Measurements from ENCODE around the gene WDR49. TPM values are rescaled to one million over a fixed set of nuclear protein-coding genes. Genes with fewer than 3 reads are reported as not detected.

Gene WDR49
- total RNA-seq, 2 experiments from 2014 or later: 0.42 to 1.1 TPM

DNA sequence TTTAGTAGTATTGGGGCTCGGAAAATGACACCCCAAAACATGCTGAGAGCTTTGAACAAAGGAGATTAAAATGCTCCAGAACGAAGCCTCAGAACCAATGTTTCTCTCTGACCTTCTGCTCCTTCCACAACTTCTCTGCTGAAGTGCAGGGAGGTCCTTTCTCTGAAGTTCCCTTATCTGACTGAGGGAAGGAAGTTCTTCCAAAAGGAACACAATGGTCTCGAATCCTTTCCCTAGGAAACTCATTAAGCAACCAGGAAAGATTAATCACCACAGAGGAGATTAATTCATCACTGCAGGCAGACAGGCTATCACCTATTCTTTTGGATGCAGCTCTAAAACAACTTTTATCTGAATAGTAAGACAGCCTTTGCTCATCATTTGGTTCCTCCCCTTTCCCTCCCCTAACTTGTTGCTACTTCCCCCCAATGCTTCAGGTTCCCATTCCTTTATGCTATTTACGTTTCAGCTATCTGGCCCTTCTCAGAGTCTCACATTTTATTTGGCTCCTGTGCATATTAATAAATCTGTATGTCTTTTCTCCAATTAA lies 18.2 kb upstream of the WDR49 start:
- intact Hi-C loops (cut with DNase I, micrococcal nuclease): no loop called here
- H3K36me3 Mint-ChIP-seq (ENCODE audit: low read depth): peaks cover 57% of the 10 kb centered on the region
- H3K4me1 Mint-ChIP-seq (ENCODE audit: low read depth): no peaks in the 10 kb centered on the region
- no peak overlapping the region for H3K4me3 ChIP-seq (ENCODE audit: low read length)
- H3K4me3 Mint-ChIP-seq: no peak overlapping the region
- ATAC-seq (ENCODE audit: poor library complexity) (no peak), DNase-seq (no peak)
- H3K27ac ChIP-seq (ENCODE audit: low read depth in 1 of 2, low read length in 2 of 2): no peak overlapping the region
- H3K27ac Mint-ChIP-seq: no peak overlapping the region
- H3K36me3 ChIP-seq (ENCODE audit: insufficient read depth, low read length): peaks cover 39% of the 10 kb centered on the region
- ChIA-PET CTCF (no interaction called here), POLR2A (no interaction called here)
- H3K4me1 ChIP-seq (ENCODE audit: insufficient read depth, low read length): no peaks in the 10 kb centered on the region
- no peaks in the 10 kb centered on the region for H3K27me3 Mint-ChIP-seq
- H3K9me3 ChIP-seq (ENCODE audit: control insufficient read depth in 1 of 2, insufficient read depth in 1 of 2, low read length in 2 of 2): peaks cover 6 to 18% of the 10 kb centered on the region in 2 experiments
- H3K27me3 ChIP-seq (ENCODE audit: control insufficient read depth in 1 of 2, insufficient read depth in 2 of 2, low read length in 2 of 2): no peaks in the 10 kb centered on the region
- peaks cover 12% of the 10 kb centered on the region for H3K9me3 Mint-ChIP-seq
- TF ChIP-seq, protein P1, sequence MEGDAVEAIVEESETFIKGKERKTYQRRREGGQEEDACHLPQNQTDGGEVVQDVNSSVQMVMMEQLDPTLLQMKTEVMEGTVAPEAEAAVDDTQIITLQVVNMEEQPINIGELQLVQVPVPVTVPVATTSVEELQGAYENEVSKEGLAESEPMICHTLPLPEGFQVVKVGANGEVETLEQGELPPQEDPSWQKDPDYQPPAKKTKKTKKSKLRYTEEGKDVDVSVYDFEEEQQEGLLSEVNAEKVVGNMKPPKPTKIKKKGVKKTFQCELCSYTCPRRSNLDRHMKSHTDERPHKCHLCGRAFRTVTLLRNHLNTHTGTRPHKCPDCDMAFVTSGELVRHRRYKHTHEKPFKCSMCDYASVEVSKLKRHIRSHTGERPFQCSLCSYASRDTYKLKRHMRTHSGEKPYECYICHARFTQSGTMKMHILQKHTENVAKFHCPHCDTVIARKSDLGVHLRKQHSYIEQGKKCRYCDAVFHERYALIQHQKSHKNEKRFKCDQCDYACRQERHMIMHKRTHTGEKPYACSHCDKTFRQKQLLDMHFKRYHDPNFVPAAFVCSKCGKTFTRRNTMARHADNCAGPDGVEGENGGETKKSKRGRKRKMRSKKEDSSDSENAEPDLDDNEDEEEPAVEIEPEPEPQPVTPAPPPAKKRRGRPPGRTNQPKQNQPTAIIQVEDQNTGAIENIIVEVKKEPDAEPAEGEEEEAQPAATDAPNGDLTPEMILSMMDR (IDR thresholded peaks at IDR 0.05): no peak

DNA sequence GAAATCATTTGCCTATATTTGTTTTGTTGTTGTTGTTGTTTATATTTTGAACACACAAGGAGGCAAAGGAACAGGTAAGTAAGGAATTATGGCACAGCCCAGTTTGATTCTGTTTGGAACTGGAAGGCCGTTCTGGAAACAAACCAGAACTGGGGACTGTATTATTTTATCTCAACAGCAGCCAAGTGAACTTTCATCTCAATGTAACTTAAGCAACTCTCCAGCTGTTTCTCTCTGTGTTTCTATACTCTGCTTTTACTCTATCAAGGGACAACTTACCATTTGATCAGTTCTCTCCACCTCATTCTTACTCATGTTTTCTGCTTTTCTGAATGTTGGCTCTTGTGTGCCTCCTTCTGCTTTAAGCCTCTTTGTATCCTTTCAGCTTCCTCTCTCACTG lies 16.0 kb upstream of the WDR49 start:
- no peaks in the 10 kb centered on the region for H3K4me1 ChIP-seq (ENCODE audit: insufficient read depth, low read length)
- ChIA-PET CTCF (no interaction called here), POLR2A (no interaction called here)
- no peaks in the 10 kb centered on the region for H3K9me3 ChIP-seq (ENCODE audit: control insufficient read depth in 1 of 2, insufficient read depth in 1 of 2, low read length in 2 of 2)
- TF ChIP-seq, protein P1 (IDR thresholded peaks at IDR 0.05): no peak
- Mint-ChIP-seq H3K27ac (no peak overlapping the region), H3K9me3 (peaks cover 16% of the 10 kb centered on the region), H3K36me3 (ENCODE audit: low read depth) (peaks cover 35% of the 10 kb centered on the region), H3K4me1 (ENCODE audit: low read depth) (no peaks in the 10 kb centered on the region), H3K27me3 (no peaks in the 10 kb centered on the region), H3K4me3 (no peak overlapping the region)
- ATAC-seq (ENCODE audit: poor library complexity) (no peak), DNase-seq (no peak)
- no peaks in the 10 kb centered on the region for H3K27me3 ChIP-seq (ENCODE audit: control insufficient read depth in 1 of 2, insufficient read depth in 2 of 2, low read length in 2 of 2)
- H3K36me3 ChIP-seq (ENCODE audit: insufficient read depth, low read length): peaks cover 18% of the 10 kb centered on the region
- intact Hi-C loops (cut with DNase I, micrococcal nuclease): no loop called here
- H3K27ac ChIP-seq (ENCODE audit: low read depth in 1 of 2, low read length in 2 of 2): no peak overlapping the region
- no peak overlapping the region for H3K4me3 ChIP-seq (ENCODE audit: low read length)

DNA sequence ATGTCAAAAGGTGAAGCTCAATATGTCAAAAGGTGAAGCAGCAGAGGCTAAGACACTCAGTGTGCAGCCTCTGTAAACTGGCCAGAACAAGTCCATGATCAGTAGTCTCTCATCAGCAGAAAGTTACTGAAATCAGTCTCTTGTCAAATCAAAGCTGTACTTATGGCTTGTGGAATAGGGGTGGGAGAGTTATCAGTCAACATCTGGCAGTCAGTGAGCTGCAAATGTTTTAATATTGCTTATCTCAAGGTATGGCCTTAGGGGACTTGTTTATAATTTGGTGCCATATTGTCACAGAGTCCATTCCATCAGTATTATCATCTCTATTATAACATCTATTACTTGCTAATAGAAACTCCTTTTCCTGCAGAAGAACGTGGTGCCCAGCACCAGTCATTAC lies 14.9 kb upstream of the WDR49 start:
- DNase-seq (no peak), ATAC-seq (ENCODE audit: poor library complexity) (no peak)
- H3K36me3 ChIP-seq (ENCODE audit: insufficient read depth, low read length): peaks cover 8% of the 10 kb centered on the region
- Mint-ChIP-seq H3K27me3 (no peaks in the 10 kb centered on the region), H3K4me1 (ENCODE audit: low read depth) (no peaks in the 10 kb centered on the region), H3K4me3 (no peak overlapping the region), H3K27ac (no peak overlapping the region), H3K9me3 (peaks cover 16% of the 10 kb centered on the region), H3K36me3 (ENCODE audit: low read depth) (peaks cover 24% of the 10 kb centered on the region)
- ChIA-PET POLR2A (no interaction called here), CTCF (no interaction called here)
- H3K9me3 ChIP-seq (ENCODE audit: control insufficient read depth in 1 of 2, insufficient read depth in 1 of 2, low read length in 2 of 2): no peaks in the 10 kb centered on the region
- no peaks in the 10 kb centered on the region for H3K4me1 ChIP-seq (ENCODE audit: insufficient read depth, low read length)
- TF ChIP-seq, protein P1 (IDR thresholded peaks at IDR 0.05): no peak
- H3K27me3 ChIP-seq (ENCODE audit: control insufficient read depth in 1 of 2, insufficient read depth in 2 of 2, low read length in 2 of 2): no peaks in the 10 kb centered on the region
- intact Hi-C loops (cut with DNase I, micrococcal nuclease): no loop called here
- H3K27ac ChIP-seq (ENCODE audit: low read depth in 1 of 2, low read length in 2 of 2): no peak overlapping the region
- no peak overlapping the region for H3K4me3 ChIP-seq (ENCODE audit: low read length)
